Activated T-cell treated with anti-CD3 and anti-CD28 coated beads for 48 hours (primary cell): ENCODE data around the gene ZNF714.

Experiments
- DNase-seq: peaks from one replicate; pipeline ENCODE4 v3.0.0-alpha.2; 2020; ENCODE audit warnings: low read depth

Gene ZNF714

GRCh38 chr19:21082011-21082975 lies at the start of gene ZNF714:
TSS of gene ZNF714 (plus strand) at chr19:21082203. CDS start at chr19:21098269, 16,066 bp downstream.
- peak; percentile 75 for DNase-seq

GRCh38 chr19:21045028-21045427 lies 37.0 kb upstream of the ZNF714 start:
- no peak for DNase-seq

GRCh38 chr19:21046489-21046888 lies 35.5 kb upstream of the ZNF714 start:
- DNase-seq: no peak

DNA sequence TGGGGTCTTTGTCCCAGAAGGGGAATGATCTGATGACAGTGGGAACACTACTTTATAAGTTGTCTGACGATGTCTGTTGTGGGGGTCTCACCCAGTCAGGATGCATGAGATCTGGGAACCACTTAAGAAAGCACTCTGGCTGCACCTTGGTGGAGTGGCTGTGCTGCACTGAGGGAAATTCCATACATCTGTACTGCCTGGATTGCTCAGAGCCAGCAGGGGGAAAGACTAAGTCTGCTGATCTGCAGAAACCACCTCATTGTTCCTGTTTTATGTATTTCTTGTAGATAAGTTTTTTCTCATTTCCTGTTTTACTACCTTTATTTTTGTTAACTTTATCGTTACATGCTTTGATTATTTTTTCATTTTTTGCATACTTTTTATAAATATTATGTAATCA lies 34.3 kb upstream of the ZNF714 start:
- no peak for DNase-seq

DNA sequence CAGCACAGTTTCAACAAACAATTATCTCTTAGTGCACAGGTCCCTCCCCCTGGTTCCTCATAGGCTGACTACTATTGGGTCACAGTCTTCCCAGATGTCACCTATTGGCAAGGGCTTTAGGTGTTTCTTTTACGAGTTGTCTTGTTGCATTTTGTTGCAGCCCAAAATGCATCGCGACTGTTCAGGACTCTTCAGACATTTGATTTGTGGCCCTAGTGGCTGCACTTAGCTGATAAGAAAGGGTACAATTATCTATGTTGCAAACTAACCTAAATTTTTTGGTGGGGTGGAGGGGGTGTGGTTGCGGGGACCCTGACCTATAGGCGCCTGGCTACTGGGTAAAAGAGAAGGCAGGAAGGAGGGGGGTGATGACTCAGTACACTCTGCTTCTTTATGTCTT lies 29.1 kb upstream of the ZNF714 start:
- DNase-seq: no peak

- no peak for DNase-seq
Measured at GRCh38 chr19:21065336-21065735, 16.7 kb upstream of the ZNF714 start.

GRCh38 chr19:21084343-21084742 lies 2.3 kb downstream of the ZNF714 start:
- no peak for DNase-seq

DNA sequence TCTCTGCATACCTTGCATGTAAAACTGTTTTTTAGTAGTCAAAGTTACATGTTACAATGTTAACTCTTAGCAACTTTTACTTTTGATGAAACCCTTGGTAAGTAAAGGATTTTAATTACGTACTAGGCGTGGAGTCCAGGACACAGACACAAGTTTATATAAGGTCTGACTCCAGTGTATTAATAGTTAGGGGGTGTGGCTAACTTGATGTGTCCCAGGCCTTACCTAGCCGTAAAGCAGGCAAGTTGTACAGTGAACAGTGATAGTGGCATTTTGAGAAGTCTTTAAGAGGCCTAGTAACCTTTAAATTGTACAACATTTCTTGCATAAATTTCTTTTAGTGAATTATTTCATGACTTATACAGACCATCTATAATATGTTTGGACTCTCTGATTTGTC lies 5.9 kb downstream of the ZNF714 start:
- no peak for DNase-seq

DNA sequence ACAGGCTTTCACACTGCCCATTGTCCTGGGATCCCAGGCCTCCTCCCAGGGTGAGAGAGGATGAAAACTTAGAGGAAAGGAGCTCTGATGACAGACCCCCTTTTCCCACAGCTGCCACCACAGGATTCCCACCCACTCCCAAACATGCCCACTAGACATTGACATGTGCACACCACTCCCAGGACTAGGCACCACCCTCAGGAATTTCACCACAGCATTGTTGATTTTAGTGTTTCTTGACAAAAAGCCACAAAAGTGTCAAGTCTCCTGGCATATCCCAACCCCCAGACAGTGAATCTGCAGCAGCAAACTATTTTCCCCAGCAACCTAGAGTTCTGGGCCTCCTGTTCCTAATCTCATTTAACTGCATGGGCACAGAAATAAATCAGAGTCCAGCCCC lies 10.1 kb downstream of the ZNF714 start:
- no peak for DNase-seq

DNA sequence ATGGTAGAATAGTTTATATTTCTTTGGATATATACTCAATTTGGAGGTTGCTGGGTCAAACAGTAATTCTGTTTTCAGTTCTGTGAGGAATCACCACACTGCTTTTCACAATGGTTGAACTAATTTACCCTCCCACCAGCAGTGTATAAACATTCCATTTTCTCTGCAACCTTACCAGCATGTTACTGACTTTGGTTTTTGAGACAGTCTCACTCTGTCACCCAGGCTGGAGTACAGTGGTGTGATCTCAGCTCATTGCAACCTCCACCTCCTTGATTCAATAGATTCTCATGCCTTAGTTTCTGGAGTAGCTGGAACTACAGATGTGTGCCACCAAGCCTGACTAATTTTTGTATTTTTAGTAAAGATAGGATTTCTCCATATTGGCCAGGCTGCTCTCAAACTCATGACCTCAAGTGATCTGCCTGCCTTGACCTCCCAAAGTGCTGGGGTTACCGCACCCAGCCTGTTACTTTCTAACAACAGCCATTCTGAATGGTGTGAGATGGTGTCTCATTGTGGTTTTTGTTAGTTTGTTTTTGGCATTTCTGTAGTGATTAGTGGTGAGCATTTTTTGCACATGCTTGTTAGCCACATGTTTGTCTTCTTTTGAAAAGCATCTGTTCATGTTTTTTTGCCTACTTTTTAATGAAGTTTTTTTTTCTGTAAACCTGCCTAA lies 12.5 kb downstream of the ZNF714 start:
- no peak for DNase-seq

DNA sequence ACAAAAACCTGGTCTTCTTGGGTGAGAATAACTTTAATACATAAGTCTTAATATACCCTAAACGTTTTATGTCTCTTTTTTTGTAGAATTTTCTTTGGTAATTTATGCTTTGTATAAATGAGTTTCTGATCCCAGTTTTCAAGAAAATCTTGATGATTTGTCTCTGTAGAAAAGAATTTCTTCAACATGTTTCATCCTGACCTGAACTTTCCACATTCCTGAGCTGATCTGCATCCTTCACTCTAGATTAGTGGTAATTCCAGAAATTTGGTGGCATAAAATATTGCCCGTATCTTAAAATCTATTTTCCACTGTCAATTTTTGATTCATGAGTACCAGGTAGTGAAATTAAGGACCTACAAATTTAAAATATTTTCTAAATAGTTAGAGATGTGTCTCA lies 16.3 kb downstream of the ZNF714 start:
- no peak for DNase-seq

DNA sequence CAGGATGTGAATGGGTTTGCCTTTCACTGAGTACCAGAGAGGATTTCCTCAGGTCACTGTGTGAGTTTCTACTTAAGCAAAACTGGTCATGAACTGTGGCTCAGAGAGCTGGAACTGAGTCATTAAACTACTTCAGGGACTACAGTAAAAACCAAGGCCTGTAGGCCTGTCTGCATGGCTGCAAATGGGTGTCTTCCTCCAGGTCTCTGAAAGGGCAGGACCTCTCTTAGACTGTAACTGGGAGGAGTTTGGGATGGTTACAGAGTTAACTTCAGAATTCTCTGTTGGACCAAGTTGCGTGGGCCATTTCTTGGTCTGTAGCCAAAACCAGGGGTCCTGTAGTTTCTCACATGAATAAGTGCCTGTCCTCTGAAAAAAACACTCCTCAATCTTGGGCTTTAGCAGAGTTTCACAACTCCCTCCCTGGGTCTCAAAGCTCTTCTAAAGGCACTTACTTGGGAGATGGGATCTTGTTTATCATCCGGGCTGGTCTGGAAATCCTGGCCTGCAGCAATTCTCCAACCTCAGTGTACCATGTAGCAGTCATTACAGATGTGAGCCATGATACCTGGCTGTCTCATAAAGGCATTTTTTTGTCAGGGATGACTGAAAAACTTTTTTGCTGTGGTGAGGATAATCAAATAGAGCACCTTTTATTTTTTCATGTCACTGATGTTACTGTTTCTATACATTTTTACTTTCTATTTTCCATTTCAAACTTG lies 19.7 kb downstream of the ZNF714 start:
- DNase-seq: no peak

- no peak for DNase-seq
Measured at GRCh38 chr19:21109116-21109515, 27.1 kb downstream of the ZNF714 start.

GRCh38 chr19:21110183-21110582 lies 28.2 kb downstream of the ZNF714 start:
- no peak for DNase-seq

GRCh38 chr19:21115430-21115829 lies 33.4 kb downstream of the ZNF714 start:
- DNase-seq: no peak

GRCh38 chr19:21117041-21117907 lies 35.3 kb downstream of the ZNF714 start:
- no peak for DNase-seq

DNA sequence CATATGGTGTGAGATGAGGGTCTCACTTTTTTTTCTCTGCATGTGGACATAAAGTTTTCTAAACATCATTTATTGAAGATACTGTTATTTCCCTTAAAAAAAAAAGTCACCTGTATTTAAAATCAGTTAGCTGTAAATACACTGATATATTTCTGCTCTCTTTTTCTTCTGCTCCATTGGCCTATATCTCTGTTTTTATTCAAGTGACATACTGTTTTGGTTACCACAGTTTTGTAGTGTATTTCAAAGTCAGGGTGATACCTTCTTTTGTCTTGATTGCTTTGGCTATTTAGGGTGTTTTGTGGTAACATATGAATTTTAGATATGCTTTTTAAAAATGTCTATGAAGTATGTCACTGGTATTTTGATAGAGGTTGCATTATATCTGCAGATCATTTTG lies 44.1 kb downstream of the ZNF714 start:
- DNase-seq: no peak

DNA sequence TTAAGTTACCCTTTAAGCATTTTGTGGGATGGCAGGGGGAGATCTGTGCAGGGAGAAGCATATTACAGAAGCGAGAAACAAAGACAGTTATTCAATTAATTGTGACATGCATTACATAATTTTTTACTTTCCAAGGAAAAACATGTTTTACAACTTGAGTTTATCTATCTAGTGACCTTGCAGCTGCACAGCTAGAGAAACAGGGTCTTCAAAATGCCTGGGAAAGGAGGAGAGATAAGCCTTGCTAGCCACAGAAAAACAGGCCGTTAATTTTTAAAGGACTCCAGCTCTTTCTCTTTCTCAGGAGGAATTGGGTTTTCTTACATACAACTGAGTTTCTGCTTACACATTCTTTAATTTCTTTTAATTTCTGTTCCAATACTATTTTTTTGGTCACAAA lies 45.0 kb downstream of the ZNF714 start:
- DNase-seq: no peak

- DNase-seq: no peak
Measured at GRCh38 chr19:21127898-21128297, 45.9 kb downstream of the ZNF714 start.

GRCh38 chr19:21128901-21129698 lies 47.1 kb downstream of the ZNF714 start:
- DNase-seq: no peak
